Glutamatergic neuron (in vitro differentiated cells): ENCODE data around the gene NTNG1. TPM values are rescaled to one million over a fixed set of nuclear protein-coding genes. Genes with fewer than 3 reads are reported as not detected.

Experiments
- DNase-seq: peaks from one replicate; pipeline ENCODE4 v3.0.0; 2022
- H3K27ac Mint-ChIP-seq: one replicate; pipeline ENCODE4 v1.8.0; 2020; ENCODE audit warnings: mild to moderate bottlenecking, mixed read lengths, inconsistent platforms; ENCODE audit not compliant: unreplicated experiment
- H3K27me3 Mint-ChIP-seq: one replicate; pipeline ENCODE4 v1.8.0; 2020; ENCODE audit warnings: mild to moderate bottlenecking, moderate library complexity, mixed read lengths, inconsistent platforms; ENCODE audit not compliant: unreplicated experiment
- H3K36me3 Mint-ChIP-seq: one replicate; pipeline ENCODE4 v1.8.0; 2020; ENCODE audit warnings: mild to moderate bottlenecking, mixed read lengths, inconsistent platforms; ENCODE audit not compliant: unreplicated experiment
- H3K4me1 Mint-ChIP-seq: one replicate; pipeline ENCODE4 v1.8.0; 2020; ENCODE audit warnings: mild to moderate bottlenecking, low read depth, mixed read lengths, inconsistent platforms; ENCODE audit not compliant: unreplicated experiment
- H3K4me3 Mint-ChIP-seq: one replicate; pipeline ENCODE4 v1.8.0; 2020; ENCODE audit warnings: mild to moderate bottlenecking, mixed read lengths, inconsistent platforms; ENCODE audit not compliant: unreplicated experiment
- H3K9me3 Mint-ChIP-seq: one replicate; pipeline ENCODE4 v1.8.0; 2020; ENCODE audit warnings: mild to moderate bottlenecking, moderate library complexity, mixed read lengths, inconsistent platforms; ENCODE audit not compliant: unreplicated experiment
- total RNA-seq: library from RNA; stranded (reverse); fragmentation: NEBNext Ultra II Directional; extraction: Animal tissue kit (Norgen Biotek cat#: 25700); gene quantifications from one replicate; pipeline ENCODE4 v1.2.1, GENCODE V29; 2021; ENCODE audit not compliant: unreplicated experiment
- TF ChIP-seq, protein P1 (sequence below): fragments of 200-600 bp; sonication (generic); IDR thresholded peaks from one replicate; pipeline ENCODE4 v1.5.0; 2021; ENCODE audit not compliant: partially characterized antibody, unreplicated experiment

Gene NTNG1
- total RNA-seq, 1 donor from 2014 or later, result 3.2 TPM

- Mint-ChIP-seq H3K9me3 (peaks cover 2% of the 10 kb centered on the region), H3K4me1 (no peaks in the 10 kb centered on the region), H3K4me3 (no peak overlapping the region), H3K27ac (no peak overlapping the region), H3K27me3 (no peaks in the 10 kb centered on the region), H3K36me3 (no peaks in the 10 kb centered on the region)
- TF ChIP-seq, protein P1, sequence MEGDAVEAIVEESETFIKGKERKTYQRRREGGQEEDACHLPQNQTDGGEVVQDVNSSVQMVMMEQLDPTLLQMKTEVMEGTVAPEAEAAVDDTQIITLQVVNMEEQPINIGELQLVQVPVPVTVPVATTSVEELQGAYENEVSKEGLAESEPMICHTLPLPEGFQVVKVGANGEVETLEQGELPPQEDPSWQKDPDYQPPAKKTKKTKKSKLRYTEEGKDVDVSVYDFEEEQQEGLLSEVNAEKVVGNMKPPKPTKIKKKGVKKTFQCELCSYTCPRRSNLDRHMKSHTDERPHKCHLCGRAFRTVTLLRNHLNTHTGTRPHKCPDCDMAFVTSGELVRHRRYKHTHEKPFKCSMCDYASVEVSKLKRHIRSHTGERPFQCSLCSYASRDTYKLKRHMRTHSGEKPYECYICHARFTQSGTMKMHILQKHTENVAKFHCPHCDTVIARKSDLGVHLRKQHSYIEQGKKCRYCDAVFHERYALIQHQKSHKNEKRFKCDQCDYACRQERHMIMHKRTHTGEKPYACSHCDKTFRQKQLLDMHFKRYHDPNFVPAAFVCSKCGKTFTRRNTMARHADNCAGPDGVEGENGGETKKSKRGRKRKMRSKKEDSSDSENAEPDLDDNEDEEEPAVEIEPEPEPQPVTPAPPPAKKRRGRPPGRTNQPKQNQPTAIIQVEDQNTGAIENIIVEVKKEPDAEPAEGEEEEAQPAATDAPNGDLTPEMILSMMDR, result no peak
- no peak for DNase-seq
These were observed 310.9 kb downstream of the NTNG1 start for GRCh38 chr1:107451715-107452114.

GRCh38 chr1:107454791-107455190 is 314.0 kb downstream of the NTNG1 start:
- Mint-ChIP-seq H3K27me3 (no peaks in the 10 kb centered on the region), H3K27ac (no peak overlapping the region), H3K9me3 (peaks cover 2% of the 10 kb centered on the region), H3K36me3 (no peaks in the 10 kb centered on the region), H3K4me1 (peaks cover 2% of the 10 kb centered on the region), H3K4me3 (no peak overlapping the region)
- no peak for DNase-seq
- TF ChIP-seq, protein P1, result no peak

GRCh38 chr1:107457989-107458388 is 317.1 kb downstream of the NTNG1 start:
- no peaks in the 10 kb centered on the region for H3K36me3 Mint-ChIP-seq
- H3K27me3 Mint-ChIP-seq, result no peaks in the 10 kb centered on the region
- no peak overlapping the region for H3K27ac Mint-ChIP-seq
- peaks cover 2% of the 10 kb centered on the region for H3K4me1 Mint-ChIP-seq
- no peak overlapping the region for H3K4me3 Mint-ChIP-seq
- TF ChIP-seq, protein P1, result no peak
- no peaks in the 10 kb centered on the region for H3K9me3 Mint-ChIP-seq
- no peak for DNase-seq

DNA sequence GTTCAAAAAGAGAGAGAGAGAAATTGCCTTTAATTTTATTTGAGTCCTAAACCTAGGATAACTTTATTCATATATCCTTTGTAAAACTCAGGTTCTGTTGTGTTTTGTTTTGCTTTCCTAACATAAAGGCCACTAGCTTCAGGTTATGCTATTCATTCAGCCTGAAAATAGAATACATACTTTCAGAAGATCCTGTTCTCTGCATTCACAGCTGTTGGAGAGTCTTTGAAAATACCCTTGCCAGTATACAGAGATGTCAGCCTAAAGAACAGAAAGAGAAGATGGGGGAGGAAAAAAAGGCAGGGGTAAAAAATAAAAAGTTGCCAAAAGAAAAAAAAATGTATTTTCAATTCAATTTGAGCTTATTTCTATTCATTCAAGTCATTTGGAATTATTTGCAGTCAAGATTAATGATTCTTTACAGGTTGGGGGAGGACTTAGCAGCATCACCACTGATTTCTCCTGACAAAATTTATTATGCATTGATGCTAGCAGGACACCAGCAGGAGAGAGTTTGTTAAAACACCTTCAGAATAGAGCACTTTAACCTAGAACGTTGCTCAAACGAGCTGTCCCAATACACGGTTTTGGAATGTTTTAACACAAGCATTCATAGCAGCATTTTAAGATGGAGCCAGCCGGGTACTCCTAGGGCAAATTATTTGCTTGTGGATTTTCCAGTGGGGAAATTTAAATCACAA is 318.5 kb downstream of the NTNG1 start:
- no peaks in the 10 kb centered on the region for H3K27me3 Mint-ChIP-seq
- H3K9me3 Mint-ChIP-seq, result no peaks in the 10 kb centered on the region
- H3K27ac Mint-ChIP-seq, result no peak overlapping the region
- H3K4me3 Mint-ChIP-seq, result no peak overlapping the region
- TF ChIP-seq, protein P1, result no peak
- peaks cover 2% of the 10 kb centered on the region for H3K4me1 Mint-ChIP-seq
- H3K36me3 Mint-ChIP-seq, result no peaks in the 10 kb centered on the region
- DNase-seq, result no peak

DNA sequence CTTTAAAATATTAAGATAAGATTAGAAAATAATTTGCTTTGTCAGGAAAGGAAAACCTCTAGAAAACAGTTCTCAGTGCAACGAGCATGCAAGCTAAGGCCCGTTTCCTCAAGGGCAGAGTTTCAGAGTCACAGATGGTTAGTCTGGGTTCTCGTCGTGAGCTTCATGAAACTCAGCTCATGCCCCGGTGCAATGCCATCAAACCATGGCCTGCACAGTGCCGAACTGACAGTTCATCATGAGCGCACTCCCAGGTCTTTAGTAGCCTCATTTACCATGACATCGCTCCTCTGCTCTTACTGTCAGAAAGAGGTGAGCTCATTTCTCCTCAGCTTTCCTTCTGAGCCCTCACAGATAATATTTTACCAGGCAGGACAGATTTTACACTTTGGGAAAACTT is 319.2 kb downstream of the NTNG1 start:
- no peaks in the 10 kb centered on the region for H3K36me3 Mint-ChIP-seq
- TF ChIP-seq, protein P1, result no peak
- DNase-seq, result no peak
- no peaks in the 10 kb centered on the region for H3K27me3 Mint-ChIP-seq
- H3K9me3 Mint-ChIP-seq, result no peaks in the 10 kb centered on the region
- no peak overlapping the region for H3K4me3 Mint-ChIP-seq
- H3K27ac Mint-ChIP-seq, result no peak overlapping the region
- H3K4me1 Mint-ChIP-seq, result peaks cover 2% of the 10 kb centered on the region
